Lower leg skin (tissue), 4 donors: ENCODE results near the gene NT5E. TPM values are rescaled to one million over a fixed set of nuclear protein-coding genes. Genes with fewer than 3 reads are reported as not detected.

Experiments used
- DNase-seq, 2 donors: peaks; one replicate each; pipeline ENCODE4 v3.0.0-alpha.2; 2019; ENCODE audit warnings: low spot score in 2 of 2
- H3K4me3 ChIP-seq: fragments of 200-600 bp; sonication (generic); 2 replicates; pipeline ENCODE4 v1.5.1; 2017; ENCODE audit warnings: mild to moderate bottlenecking, low read depth; ENCODE audit not compliant: poor library complexity, severe bottlenecking
- POLR2A ChIP-seq, 2 donors: fragments of 450-650 bp; IDR thresholded peaks; one replicate each; pipeline ENCODE4 v1.6.1; 2016 to 2017; ENCODE audit warnings: antibody characterized with exemption in 2 of 2, mild to moderate bottlenecking in 1 of 2, moderate library complexity in 1 of 2
- WGBS, 2 donors: methylation state at CpG; one replicate each; pipeline ENCODE4 v1.1.5; 2018; 5-methylcytosine and 5-hydroxymethylcytosine counted together
- intact Hi-C: fragments of 100-400 bp; cut with DNase I; formaldehyde crosslinking; loops from one replicate; pipeline ENCODE4 v1.15.0; 2023; ENCODE audit warnings: low total_unique reads
- total RNA-seq, 4 donors: library from RNA; depleted of rRNA; stranded (reverse); fragments of >200 nt; gene quantifications; one replicate each; pipeline ENCODE4 v1.1.0, GENCODE V29; 2016
- TF ChIP-seq, protein P1 (sequence below), 3 donors: fragments of 450-650 bp; IDR thresholded peaks; one replicate each; pipeline ENCODE4 v1.5.1; 2016; ENCODE audit warnings: antibody characterized with exemption in 3 of 3, mild to moderate bottlenecking in 3 of 3, moderate library complexity in 2 of 3

The NT5E gene
- total RNA-seq, 4 donors from 2014 or later: 6.3 to 12.8 (median 9.2) TPM

GRCh38 chr6:85436411-85436810 is 13.5 kb upstream of the NT5E start:
- 56 to 67% methylated on average over 1 of the region's 1 CpG for WGBS, 2 donors
- TF ChIP-seq POLR2A (IDR thresholded peaks at IDR 0.05): no peak
- TF ChIP-seq, protein P1, sequence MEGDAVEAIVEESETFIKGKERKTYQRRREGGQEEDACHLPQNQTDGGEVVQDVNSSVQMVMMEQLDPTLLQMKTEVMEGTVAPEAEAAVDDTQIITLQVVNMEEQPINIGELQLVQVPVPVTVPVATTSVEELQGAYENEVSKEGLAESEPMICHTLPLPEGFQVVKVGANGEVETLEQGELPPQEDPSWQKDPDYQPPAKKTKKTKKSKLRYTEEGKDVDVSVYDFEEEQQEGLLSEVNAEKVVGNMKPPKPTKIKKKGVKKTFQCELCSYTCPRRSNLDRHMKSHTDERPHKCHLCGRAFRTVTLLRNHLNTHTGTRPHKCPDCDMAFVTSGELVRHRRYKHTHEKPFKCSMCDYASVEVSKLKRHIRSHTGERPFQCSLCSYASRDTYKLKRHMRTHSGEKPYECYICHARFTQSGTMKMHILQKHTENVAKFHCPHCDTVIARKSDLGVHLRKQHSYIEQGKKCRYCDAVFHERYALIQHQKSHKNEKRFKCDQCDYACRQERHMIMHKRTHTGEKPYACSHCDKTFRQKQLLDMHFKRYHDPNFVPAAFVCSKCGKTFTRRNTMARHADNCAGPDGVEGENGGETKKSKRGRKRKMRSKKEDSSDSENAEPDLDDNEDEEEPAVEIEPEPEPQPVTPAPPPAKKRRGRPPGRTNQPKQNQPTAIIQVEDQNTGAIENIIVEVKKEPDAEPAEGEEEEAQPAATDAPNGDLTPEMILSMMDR (IDR thresholded peaks at IDR 0.05): no peak
- intact Hi-C loops: no loop called here
- DNase-seq: no peak
- no peak overlapping the region for H3K4me3 ChIP-seq

DNA sequence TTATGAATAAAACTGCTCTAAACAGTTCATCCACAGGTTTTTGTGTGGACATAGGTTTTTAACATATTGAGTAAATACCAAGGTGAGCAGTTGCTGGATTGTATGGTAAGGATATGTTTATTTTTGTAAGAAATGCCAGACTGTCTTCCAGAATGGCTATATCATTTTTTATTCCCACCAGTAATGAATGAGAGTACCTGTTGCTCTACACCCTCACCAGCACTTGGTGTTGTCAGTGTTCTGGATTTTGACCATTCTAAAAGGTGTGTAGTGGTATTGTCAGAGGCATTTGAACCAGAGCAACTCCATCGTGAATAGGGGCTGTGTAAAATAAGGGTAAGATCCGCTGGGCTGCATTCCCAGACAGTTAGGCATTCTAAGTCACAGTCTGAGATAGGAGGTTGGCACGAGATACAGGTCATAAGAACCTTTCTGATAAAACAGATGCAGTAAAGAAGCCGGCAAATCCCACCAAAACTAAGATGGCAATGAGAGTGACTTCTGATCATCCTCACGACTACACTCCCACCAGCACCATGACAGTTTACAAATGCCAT is 12.9 kb upstream of the NT5E start:
- DNase-seq: no peak
- intact Hi-C loops: loop anchor here (1.0 kb wide), 1 partner anchor 9 kb away; no protein-coding TSS in a partner anchor
- 86 to 89% methylated on average over 5 of the region's 5 CpGs for WGBS, 2 donors
- TF ChIP-seq, protein P1 (IDR thresholded peaks at IDR 0.05): no peak
- no peak for TF ChIP-seq POLR2A (IDR thresholded peaks at IDR 0.05)
- no peak overlapping the region for H3K4me3 ChIP-seq

GRCh38 chr6:85443349-85444117 is 6.3 kb upstream of the NT5E start:
- TF ChIP-seq, protein P1 (IDR thresholded peaks at IDR 0.05): no peak
- no peak for TF ChIP-seq POLR2A (IDR thresholded peaks at IDR 0.05)
- no peak for DNase-seq
- H3K4me3 ChIP-seq: no peak overlapping the region
- 39 to 74% methylated on average over 1 of the region's 1 CpG for WGBS, 2 donors
- intact Hi-C loops: no loop called here

- peak overlapping the region; percentile 38 for H3K4me3 ChIP-seq
- peak in 1 of 2 donors; percentile 85 for DNase-seq
- WGBS, 2 donors: 1 to 2% methylated on average over 24 of the region's 24 CpGs
- TF ChIP-seq POLR2A (IDR thresholded peaks at IDR 0.05): no peak
- TF ChIP-seq, protein P1 (IDR thresholded peaks at IDR 0.05): no peak
- intact Hi-C loops: no loop called here
Measured at GRCh38 chr6:85449388-85449817, 480 bp upstream of the NT5E start.

DNA sequence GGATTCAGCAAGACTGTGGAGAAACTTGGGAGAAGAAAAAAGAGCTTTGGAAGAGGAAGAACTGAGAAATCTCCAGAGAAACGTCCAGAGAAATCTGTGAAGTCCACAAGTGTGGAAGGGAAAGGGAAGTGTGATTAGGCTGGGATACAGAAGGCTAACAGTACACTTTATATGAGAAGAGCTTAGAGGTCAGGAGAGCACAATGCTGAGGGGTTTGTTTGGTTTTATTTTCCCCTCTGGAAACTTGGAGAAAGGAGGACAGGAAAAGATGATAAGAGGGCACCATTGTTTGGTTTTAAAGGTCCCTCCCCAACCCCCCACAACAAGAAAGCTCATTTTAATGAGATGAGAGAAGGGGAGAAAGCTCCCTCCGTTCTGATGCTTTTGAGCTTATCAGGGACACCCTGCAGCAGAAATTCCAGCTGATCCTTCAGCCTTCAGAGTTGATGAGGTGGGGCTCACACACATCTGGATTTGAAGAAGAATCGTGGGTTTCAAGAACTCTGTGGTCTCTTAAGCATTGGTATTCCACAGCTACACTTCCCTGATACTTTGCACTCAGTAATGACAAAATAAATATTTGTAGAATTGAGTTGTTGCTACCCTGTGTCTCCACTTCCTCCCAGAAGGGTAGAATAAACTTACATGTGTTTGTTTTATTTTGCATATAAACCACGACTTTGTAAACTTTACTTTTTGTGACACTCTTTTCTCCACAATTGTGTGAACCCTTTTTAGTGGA is 1.9 kb downstream of the NT5E start:
- TF ChIP-seq, protein P1 (IDR thresholded peaks at IDR 0.05): no peak
- no peak for TF ChIP-seq POLR2A (IDR thresholded peaks at IDR 0.05)
- 36 to 50% methylated on average over 4 of the region's 4 CpGs for WGBS, 2 donors
- DNase-seq: no peak
- intact Hi-C loops: no loop called here
- H3K4me3 ChIP-seq: no peak overlapping the region
